HG03025 (cell line): ENCODE results near the gene LGALS13.
"Not testable (repeated sequence)": the region's sequence is repeated elsewhere in the genome, so short reads cannot be mapped to it uniquely, and the experiment has no call there.

ENCODE experiments used
- ATAC-seq: cut with Tn5 transposase; IDR thresholded peaks from one replicate; pipeline ENCODE4 v1.9.1; 2021; ENCODE audit warnings: mild to moderate bottlenecking, moderate library complexity; ENCODE audit not compliant: unreplicated experiment, low FRiP score

The LGALS13 gene

DNA sequence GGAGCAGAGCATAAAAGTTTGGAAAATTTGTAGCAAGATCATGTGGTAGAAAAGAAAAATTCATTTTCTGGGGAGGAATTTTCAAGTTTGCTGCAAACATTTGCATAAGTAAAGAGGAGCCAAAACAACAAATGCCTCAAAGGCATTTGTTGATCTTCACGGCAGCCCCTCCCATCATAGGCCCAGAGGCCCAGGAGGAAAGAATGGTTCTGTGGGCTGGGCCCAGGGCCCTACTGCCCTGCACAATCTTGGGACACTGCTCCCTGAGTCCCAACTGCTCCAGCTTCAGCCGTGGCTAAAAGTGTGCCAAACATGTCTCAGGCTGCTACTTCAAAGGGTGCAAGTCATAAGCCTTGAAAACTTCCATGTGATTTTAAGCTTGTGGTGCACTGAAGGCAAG lies 11.3 kb downstream of the LGALS13 start:
- ATAC-seq: no peak

DNA sequence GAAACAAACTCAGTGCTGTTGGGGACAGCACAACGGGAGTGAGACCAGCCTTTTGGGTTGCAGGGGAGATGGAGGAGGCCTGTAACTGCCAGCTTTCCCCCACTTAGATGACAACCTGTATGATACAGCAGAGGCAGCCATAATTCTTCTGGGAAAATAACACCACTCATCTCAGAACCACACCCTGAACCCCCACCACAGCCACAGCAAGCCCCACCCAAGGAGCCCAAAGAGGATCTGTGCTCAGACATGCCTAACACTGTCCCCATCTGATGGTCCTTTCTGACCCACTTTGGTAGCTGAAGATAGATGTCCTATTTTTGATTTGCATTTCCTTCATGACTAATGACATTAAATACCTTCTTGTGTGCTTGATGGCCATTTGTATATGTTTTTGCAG lies 15.4 kb downstream of the LGALS13 start:
- ATAC-seq: no peak

DNA sequence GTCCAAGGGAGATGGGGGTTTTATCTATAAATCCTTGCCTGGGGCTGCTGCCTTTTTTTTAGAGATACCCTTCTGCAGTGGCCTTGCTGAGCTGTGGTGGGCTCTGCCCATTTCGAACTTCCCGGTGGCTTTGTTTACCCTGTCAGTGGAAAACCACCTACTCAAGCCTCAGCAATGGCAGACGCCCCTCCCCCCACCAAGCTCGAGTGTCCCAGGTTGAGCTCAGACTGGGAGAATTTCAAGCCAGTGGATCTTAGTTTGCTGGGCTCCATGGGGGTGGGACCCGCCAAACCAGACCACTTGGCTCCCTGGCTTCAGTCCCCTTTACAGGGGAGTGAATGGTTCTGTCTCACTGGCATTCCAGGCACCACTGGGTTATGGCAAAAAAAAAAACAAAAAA lies 21.6 kb downstream of the LGALS13 start:
- ATAC-seq: no peak

DNA sequence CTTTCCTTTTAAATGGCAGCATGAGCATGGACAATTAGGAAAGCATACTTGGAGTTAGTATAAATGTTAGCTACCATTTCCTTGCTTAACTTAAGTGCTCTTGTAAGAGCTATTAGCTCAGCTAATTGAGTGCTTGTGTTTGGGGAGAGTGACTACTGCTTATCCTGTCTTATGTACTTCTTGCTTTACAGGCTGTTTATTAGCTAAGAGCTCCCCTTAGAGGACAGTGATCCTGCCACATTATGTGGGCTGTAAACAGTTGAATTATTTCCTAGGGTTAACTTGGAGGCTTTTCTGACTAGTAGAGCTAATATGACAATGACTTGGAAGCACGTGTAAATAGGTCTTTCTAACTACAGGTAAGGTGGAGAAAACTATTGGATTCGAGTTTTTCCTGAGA lies 25.3 kb downstream of the LGALS13 start:
- not testable (repeated sequence) for ATAC-seq

DNA sequence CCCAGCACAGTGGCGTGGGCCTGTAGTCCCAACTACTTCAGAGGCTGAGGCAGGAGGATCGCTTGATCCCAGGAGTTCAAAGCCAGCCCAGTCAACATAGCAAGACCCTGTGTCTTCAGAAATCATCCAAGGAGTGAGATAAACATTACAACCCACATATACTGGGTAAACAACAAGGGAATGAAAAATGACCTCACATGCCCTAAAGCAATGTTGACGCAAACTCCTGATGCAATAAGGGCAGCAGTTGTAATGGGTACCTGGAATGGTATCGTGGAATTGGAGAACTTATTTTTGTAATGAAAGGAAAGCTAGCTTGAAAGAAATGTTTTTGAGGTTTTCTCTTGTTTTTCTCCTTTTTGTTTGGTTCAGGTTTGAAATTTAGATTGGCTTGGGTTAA lies 28.9 kb downstream of the LGALS13 start:
- no peak for ATAC-seq

DNA sequence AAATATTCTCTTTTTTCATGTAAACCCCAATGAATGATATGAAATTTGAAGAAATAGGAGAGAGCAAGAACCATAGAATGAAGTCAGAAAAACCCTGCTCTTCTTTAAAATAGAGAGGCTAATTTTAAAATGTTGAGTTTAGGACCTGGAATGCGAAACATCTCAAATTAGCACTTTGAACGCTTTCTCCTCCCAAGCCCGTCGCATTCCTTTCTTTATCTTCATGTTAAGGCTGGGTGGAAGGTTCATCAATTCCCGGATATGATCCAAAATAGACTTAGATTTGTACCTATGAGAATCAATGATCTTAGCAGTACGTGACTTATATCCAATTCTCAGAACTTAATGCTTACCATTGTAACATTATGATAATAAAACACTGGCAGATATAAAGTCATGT lies 29.3 kb downstream of the LGALS13 start:
- ATAC-seq: no peak

DNA sequence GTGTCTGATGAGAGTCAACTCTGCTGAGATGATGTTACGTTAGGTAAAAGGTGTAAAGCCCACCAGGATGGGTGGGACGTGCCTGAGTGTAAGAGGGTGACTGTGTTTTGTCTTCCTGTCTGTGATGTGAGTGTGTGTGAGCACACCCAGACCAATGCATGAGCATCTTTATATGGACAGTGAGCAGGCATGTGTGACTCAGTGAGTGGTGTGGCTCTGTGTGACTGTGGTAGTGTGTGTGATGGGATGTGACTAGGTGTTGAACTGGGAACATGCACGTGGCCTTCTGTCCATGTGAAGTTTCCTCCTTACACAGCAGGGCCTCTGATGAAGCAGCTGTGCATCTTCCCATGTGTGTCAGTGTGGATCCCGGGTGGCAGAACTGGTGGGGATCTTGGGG lies 35.6 kb downstream of the LGALS13 start:
- no peak for ATAC-seq

DNA sequence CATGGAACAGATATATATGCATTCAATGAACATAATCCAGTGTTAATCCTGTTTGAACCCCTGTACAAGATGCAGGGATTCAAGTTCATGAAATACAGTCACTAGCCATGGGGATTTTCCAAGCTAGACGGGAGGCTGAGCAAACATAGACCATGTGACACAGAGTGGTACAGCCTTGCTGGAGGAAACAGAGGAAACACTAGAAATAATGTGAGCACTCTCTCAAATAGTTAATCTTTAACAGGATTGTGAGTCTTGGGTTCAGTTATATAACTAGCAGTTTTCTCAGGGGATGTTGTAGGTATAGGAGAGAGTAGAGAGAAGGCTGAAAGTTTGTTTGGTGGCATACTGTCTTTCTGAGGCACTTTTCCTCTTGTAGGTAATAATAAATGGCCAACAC lies 39.4 kb downstream of the LGALS13 start:
- no peak for ATAC-seq

DNA sequence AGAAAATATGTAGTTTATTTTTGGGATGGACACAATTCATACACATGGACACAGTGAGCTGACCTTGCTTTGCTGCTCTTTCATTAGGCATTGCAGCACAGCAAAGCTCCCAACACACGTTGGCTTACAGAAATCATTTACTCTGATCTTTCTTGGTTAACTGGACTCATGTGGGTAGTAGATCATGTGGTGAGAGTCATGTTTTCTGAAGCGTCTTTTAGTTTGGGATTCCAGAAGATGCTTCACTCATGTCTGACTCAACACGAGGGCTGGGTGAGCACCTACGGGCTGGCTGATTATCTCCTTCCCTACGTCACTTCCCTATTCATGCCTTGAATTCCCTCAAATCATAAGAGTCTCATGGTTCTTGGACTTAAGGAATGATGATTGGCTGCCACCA lies 41.3 kb downstream of the LGALS13 start:
- ATAC-seq: no peak

DNA sequence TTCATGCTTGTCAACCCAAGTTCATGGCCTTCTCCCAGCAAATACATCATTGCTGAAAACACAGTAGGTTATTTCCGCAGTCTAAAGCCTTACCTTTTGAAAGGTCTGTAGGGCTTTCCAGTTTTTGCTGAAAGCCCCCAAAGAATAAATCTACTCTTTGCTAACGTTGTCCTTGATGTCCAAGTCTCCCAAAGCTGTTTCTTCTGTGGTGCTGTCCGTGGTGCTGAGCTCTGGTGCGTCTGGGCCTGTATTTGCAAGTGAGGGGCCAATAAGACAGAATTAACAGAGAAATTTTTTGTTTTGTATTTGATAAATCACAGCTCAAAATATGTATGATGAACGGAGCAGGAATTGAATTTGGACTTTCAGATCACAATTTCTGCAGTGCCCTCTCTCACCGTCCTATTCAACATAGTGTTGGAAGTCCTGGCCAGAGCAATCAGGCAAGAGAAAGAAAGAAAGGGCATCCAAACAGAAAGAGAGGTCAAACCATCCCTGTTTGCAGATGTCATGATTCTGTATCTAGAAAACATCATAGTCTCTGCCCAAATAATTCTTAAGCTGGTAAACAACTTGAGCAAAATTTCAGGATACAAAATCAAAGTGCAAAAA lies 43.6 kb downstream of the LGALS13 start:
- no peak for ATAC-seq

DNA sequence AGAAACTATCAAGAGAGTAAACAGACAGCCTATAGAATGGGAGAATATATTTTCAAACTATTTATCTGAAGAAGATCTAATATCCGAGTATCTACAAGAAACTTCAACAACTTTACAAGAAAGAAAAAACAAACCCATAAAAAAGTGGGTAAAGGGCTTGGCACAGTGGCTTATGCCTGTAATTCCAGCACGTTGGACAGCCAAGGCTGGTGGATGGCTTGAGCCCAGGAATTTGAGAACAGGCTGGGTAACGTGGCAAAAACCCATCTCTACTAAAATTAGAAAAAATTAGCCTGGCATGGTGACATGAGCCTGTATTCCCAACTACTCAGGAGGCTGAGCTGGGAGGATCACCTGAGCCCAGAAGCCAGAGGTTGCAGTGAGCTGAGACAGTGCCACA lies 45.6 kb downstream of the LGALS13 start:
- no peak for ATAC-seq

DNA sequence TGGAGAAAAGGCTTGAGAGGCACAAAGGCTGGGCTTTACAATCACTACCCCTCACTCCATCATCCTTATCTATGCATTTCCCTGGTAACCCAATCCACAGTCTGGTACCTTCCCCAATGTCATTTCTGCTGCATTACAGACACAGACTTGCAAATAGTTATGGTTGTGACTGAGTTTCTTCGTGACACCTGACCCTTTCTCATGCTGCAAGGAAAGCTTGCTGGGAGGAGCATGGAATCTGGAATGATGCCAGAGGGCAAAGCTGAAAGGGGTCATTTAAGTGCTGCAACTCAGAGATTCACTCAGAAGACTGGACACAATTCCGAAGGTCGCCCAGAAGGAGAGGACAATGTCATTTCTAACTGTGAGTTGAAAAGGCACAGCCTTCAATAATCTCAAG lies 53.3 kb downstream of the LGALS13 start, which contains the start of gene LGALS16:
Gene LGALS16 (plus strand): TSS at position 301 of the 400 bp plus-strand sequence. CDS start 49 bp downstream, at position 350.
- no peak for ATAC-seq
